Chondrocyte (in vitro differentiated cells): Measurements from ENCODE around the gene RGS6. TPM values are rescaled to one million over a fixed set of nuclear protein-coding genes. Genes with fewer than 3 reads are reported as not detected.
A peak's percentile ranks its signal among the peaks of the same experiment; 100 is the strongest.
"Not testable (repeated sequence)": the region's sequence is repeated elsewhere in the genome, so short reads cannot be mapped to it uniquely, and the experiment has no call there.

Experiments used
- DNase-seq: peaks from one replicate; pipeline ENCODE4 v3.0.0; 2021; ENCODE audit warnings: mixed read lengths, low spot score
- H3K27ac Mint-ChIP-seq: one replicate; pipeline ENCODE4 v1.8.0; 2021; ENCODE audit warnings: mild to moderate bottlenecking, moderate library complexity, mixed read lengths; ENCODE audit not compliant: unreplicated experiment
- H3K27me3 Mint-ChIP-seq: 2 replicates; pipeline ENCODE4 v1.8.0; 2021; ENCODE audit warnings: low read depth, mixed read lengths
- H3K36me3 Mint-ChIP-seq: 2 replicates; pipeline ENCODE4 v1.8.0; 2021; ENCODE audit warnings: low read depth, mixed read lengths
- H3K4me1 Mint-ChIP-seq: 2 replicates; pipeline ENCODE4 v1.8.0; 2021; ENCODE audit warnings: low read depth, mild to moderate bottlenecking, mixed read lengths
- H3K4me3 Mint-ChIP-seq: one replicate; pipeline ENCODE4 v1.8.0; 2021; ENCODE audit warnings: mild to moderate bottlenecking, moderate library complexity, mixed read lengths; ENCODE audit not compliant: unreplicated experiment
- H3K9me3 Mint-ChIP-seq: 2 replicates; pipeline ENCODE4 v1.8.0; 2021; ENCODE audit warnings: low read depth, mixed read lengths
- CTCF ChIP-seq: fragments of 200-600 bp; sonication (generic); IDR thresholded peaks from 2 replicates; pipeline ENCODE4 v1.5.0; 2021; ENCODE audit warnings: antibody characterized with exemption, mild to moderate bottlenecking, moderate library complexity
- total RNA-seq: library from RNA; stranded (reverse); gene quantifications from 3 replicates; pipeline ENCODE4 v1.2.1, GENCODE V29; 2021

The RGS6 gene
- total RNA-seq, 1 donor from 2014 or later, result 0.12 TPM

- H3K9me3 Mint-ChIP-seq, result no peaks in the 10 kb centered on the region
- no peak overlapping the region for H3K27ac Mint-ChIP-seq
- TF ChIP-seq CTCF, result no peak
- no peak for DNase-seq
- peaks cover 12% of the 10 kb centered on the region for H3K27me3 Mint-ChIP-seq
- H3K4me3 Mint-ChIP-seq, result no peak overlapping the region
- no peaks in the 10 kb centered on the region for H3K36me3 Mint-ChIP-seq
- H3K4me1 Mint-ChIP-seq, result no peaks in the 10 kb centered on the region
Measured at GRCh38 chr14:71913342-71913741, 18.9 kb upstream of the RGS6 start.

GRCh38 chr14:71918955-71919354 lies 13.3 kb upstream of the RGS6 start:
- no peaks in the 10 kb centered on the region for H3K4me1 Mint-ChIP-seq
- no peak for TF ChIP-seq CTCF
- H3K4me3 Mint-ChIP-seq, result no peak overlapping the region

GRCh38 chr14:71923513-71923912 lies 8.7 kb upstream of the RGS6 start:
- peaks cover 12% of the 10 kb centered on the region for H3K27me3 Mint-ChIP-seq
- no peak for DNase-seq
- no peak for TF ChIP-seq CTCF
- no peaks in the 10 kb centered on the region for H3K4me1 Mint-ChIP-seq
- H3K27ac Mint-ChIP-seq, result no peak overlapping the region
- H3K36me3 Mint-ChIP-seq, result no peaks in the 10 kb centered on the region
- H3K4me3 Mint-ChIP-seq, result no peak overlapping the region
- peaks cover 4% of the 10 kb centered on the region for H3K9me3 Mint-ChIP-seq

More at GRCh38 chr14:71918955-71919354, 13.3 kb upstream of the RGS6 start:
- no peak for DNase-seq
- Mint-ChIP-seq H3K9me3 (peaks cover 4% of the 10 kb centered on the region), H3K27ac (no peak overlapping the region), H3K27me3 (peaks cover 9% of the 10 kb centered on the region), H3K36me3 (no peaks in the 10 kb centered on the region)

- TF ChIP-seq CTCF, result no peak
- Mint-ChIP-seq H3K4me3 (no peak overlapping the region), H3K4me1 (peaks cover 13% of the 10 kb centered on the region), H3K9me3 (peaks cover 6% of the 10 kb centered on the region), H3K27me3 (peaks cover 48% of the 10 kb centered on the region), H3K36me3 (no peaks in the 10 kb centered on the region), H3K27ac (no peak overlapping the region)
- DNase-seq, result no peak
Measured at GRCh38 chr14:71931492-71932228, 569 bp upstream of the RGS6 start.

- Mint-ChIP-seq H3K9me3 (peaks cover 6% of the 10 kb centered on the region), H3K27me3 (peaks cover 48% of the 10 kb centered on the region), H3K36me3 (no peaks in the 10 kb centered on the region), H3K27ac (no peak overlapping the region), H3K4me1 (peaks cover 13% of the 10 kb centered on the region), H3K4me3 (peak overlapping the region; percentile 44)
- no peak for TF ChIP-seq CTCF
- no peak for DNase-seq
Measured at GRCh38 chr14:71933001-71933587, 865 bp downstream of the RGS6 start.

GRCh38 chr14:71938273-71938672 lies 6.0 kb downstream of the RGS6 start:
- not testable (repeated sequence) for DNase-seq, H3K36me3 Mint-ChIP-seq, H3K4me3 Mint-ChIP-seq, H3K27ac Mint-ChIP-seq, H3K4me1 Mint-ChIP-seq
- Mint-ChIP-seq H3K27me3 (peaks cover 25% of the 10 kb centered on the region), H3K9me3 (peaks cover 17% of the 10 kb centered on the region)

- H3K9me3 Mint-ChIP-seq, result peaks cover 17% of the 10 kb centered on the region
Measured at GRCh38 chr14:71939344-71939743, 7.1 kb downstream of the RGS6 start.

GRCh38 chr14:71940500-71940899 lies 8.3 kb downstream of the RGS6 start:
- H3K4me1 Mint-ChIP-seq, DNase-seq, H3K27ac Mint-ChIP-seq, H3K4me3 Mint-ChIP-seq, H3K36me3 Mint-ChIP-seq: not testable (repeated sequence)
- H3K27me3 Mint-ChIP-seq, result peaks cover 13% of the 10 kb centered on the region
- peaks cover 17% of the 10 kb centered on the region for H3K9me3 Mint-ChIP-seq

More at GRCh38 chr14:71939344-71939743, 7.1 kb downstream of the RGS6 start:
- H3K27ac Mint-ChIP-seq, H3K36me3 Mint-ChIP-seq, DNase-seq, H3K4me3 Mint-ChIP-seq, H3K4me1 Mint-ChIP-seq: not testable (repeated sequence)
- peaks cover 20% of the 10 kb centered on the region for H3K27me3 Mint-ChIP-seq
